ENCODE data around the gene WSCD2.

DNA sequence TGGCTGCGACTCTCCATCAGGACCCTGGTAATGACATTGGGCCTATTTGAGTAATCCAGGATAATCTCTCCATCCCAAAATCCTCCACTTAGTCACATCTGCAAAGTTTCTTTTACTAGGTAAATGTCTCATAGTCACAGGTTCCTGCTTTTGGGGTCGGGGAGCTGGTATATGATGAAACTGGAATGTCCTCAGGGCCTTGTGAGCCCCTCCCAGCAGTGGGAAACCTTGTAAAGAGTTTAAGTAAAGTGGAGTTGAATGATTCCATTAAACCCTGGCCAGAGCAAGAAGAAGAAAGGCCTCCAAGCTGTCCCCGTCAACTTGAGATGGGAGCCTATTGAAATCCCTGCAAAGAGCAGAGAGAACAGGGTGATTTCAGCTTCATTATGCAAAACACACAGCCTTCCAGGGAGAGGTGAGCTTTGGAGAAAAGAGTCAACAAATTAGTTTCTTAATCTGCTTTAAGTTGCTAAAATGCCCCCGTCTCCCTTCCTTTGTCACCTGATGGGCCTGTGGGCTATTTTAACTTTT lies 12.6 kb downstream of the WSCD2 start:
- TF ChIP-seq TARDBP (IDR thresholded peaks at IDR 0.05) (no peak), HDGF (IDR thresholded peaks at IDR 0.05; ENCODE audit: borderline replicate concordance) (no peak), FOXK2 (IDR thresholded peaks at IDR 0.05) (no peak), FOXA1 (IDR thresholded peaks at IDR 0.05) (no peak)

Measured in HEK293T (cell line).